ENCODE data around the gene ATP8A2. TPM values are rescaled to one million over a fixed set of nuclear protein-coding genes. Genes with fewer than 3 reads are reported as not detected.

The ATP8A2 gene
- total RNA-seq, 1 experiment from 2014 or later, result 5.2 TPM

- Mint-ChIP-seq H3K27me3 (ENCODE audit: low read depth) (peaks cover 2% of the 10 kb centered on the region; the same call in 1 of the 2 replicates), H3K9me3 (peaks cover 24% of the 10 kb centered on the region), H3K27ac (no peak overlapping the region), H3K4me3 (no peak overlapping the region), H3K4me1 (peaks cover 42% of the 10 kb centered on the region), H3K36me3 (no peaks in the 10 kb centered on the region)
- ChIA-PET POLR2A (no interaction called here), CTCF (no interaction called here)
- no peak for DNase-seq (ENCODE audit: low spot score)
- TF ChIP-seq ARID4B (CRISPR knock-in tag; IDR thresholded peaks at IDR 0.05; ENCODE audit: borderline replicate concordance) (no peak), CBFB (CRISPR knock-in tag; IDR thresholded peaks at IDR 0.05; ENCODE audit: low read depth) (no peak), E2F5 (CRISPR knock-in tag; IDR thresholded peaks at IDR 0.05) (no peak), ETV6 (CRISPR knock-in tag; IDR thresholded peaks at IDR 0.05) (no peak), STAT6 (CRISPR knock-in tag; conservative IDR thresholded peaks at IDR 0.05; ENCODE audit: low read depth) (no peak), MYBL2 (CRISPR knock-in tag; IDR thresholded peaks at IDR 0.05) (no peak), ATF1 (CRISPR knock-in tag; IDR thresholded peaks at IDR 0.05) (no peak), SMAD4 (CRISPR knock-in tag; IDR thresholded peaks at IDR 0.05) (no peak), HMGXB4 (CRISPR knock-in tag; IDR thresholded peaks at IDR 0.05) (no peak), AR (CRISPR knock-in tag; IDR thresholded peaks at IDR 0.05) (no peak), HMGA2 (CRISPR knock-in tag; IDR thresholded peaks at IDR 0.05) (no peak), MAX (CRISPR knock-in tag; IDR thresholded peaks at IDR 0.05) (no peak), SOX15 (CRISPR knock-in tag; IDR thresholded peaks at IDR 0.05) (no peak)
- ATAC-seq, result no peak
Observed at GRCh38 chr13:25401958-25402357, 30.2 kb downstream of the ATP8A2 start.

All from WTC11 (cell line).